Keratinocyte (primary cell): ENCODE results near the gene SHROOM3. TPM values are rescaled to one million over a fixed set of nuclear protein-coding genes. Genes with fewer than 3 reads are reported as not detected.

Experiments
- DNase-seq: peaks from one replicate; pipeline ENCODE4 v3.0.0-alpha.2; 2011; ENCODE audit warnings: low read depth, missing footprints, low spot score
- FAIRE-seq: peaks from 2 replicates; lab custom pipeline; 2011; peaks lifted over from hg19 to GRCh38; lab: Jason Lieb, UNC
- H2AFZ ChIP-seq: 2 replicates; pipeline ENCODE4 v1.6.0; 2012; ENCODE audit warnings: low read length, control low read depth, inconsistent platforms; ENCODE audit not compliant: control insufficient read depth
- H3K27ac ChIP-seq: 2 replicates; pipeline ENCODE4 v1.5.1; 2011; ENCODE audit warnings: low read length; ENCODE audit not compliant: control insufficient read depth, insufficient read depth
- H3K27me3 ChIP-seq: 3 replicates; pipeline ENCODE4 v1.6.0; 2011; ENCODE audit warnings: low read length; ENCODE audit not compliant: control insufficient read depth, insufficient read depth; ENCODE audit errors: extremely low read depth
- H3K36me3 ChIP-seq, 2 experiments: 2 replicates in 1 of 2; 3 replicates in 1 of 2; pipeline ENCODE4 v1.5.1; 2011; ENCODE audit warnings: low read length in 2 of 2, mild to moderate bottlenecking in 1 of 2; ENCODE audit not compliant: control insufficient read depth in 2 of 2, insufficient read depth in 2 of 2; ENCODE audit errors: extremely low read depth in 1 of 2
- H3K4me1 ChIP-seq: 3 replicates; pipeline ENCODE4 v1.5.1; 2011; ENCODE audit warnings: low read length; ENCODE audit not compliant: control insufficient read depth, insufficient read depth; ENCODE audit errors: extremely low read depth
- H3K4me2 ChIP-seq: 3 replicates; pipeline ENCODE4 v1.6.0; 2011; ENCODE audit warnings: low read depth, low read length; ENCODE audit not compliant: control insufficient read depth, insufficient read depth; ENCODE audit errors: extremely low read depth
- H3K4me3 ChIP-seq, 3 experiments: fragments of 200-600 bp in 1 of 3; sonication (generic) in 1 of 3; 2 replicates in 2 of 3; 3 replicates in 1 of 3; pipeline ENCODE4 v1.5.1; 2011 to 2016; ENCODE audit warnings: low read length in 3 of 3, mild to moderate bottlenecking in 3 of 3, control low read depth in 2 of 3, inconsistent platforms in 1 of 3, low read depth in 1 of 3, mixed read lengths in 1 of 3, mixed run types in 1 of 3, moderate library complexity in 1 of 3; ENCODE audit not compliant: control insufficient read depth in 2 of 3, insufficient read depth in 2 of 3; ENCODE audit errors: extremely low read depth in 1 of 3
- H3K79me2 ChIP-seq: 2 replicates; pipeline ENCODE4 v1.6.0; 2012; ENCODE audit warnings: low read length; ENCODE audit not compliant: control insufficient read depth, insufficient read depth
- H3K9ac ChIP-seq: 3 replicates; pipeline ENCODE4 v1.6.0; 2011; ENCODE audit warnings: low read length; ENCODE audit not compliant: control insufficient read depth, insufficient read depth; ENCODE audit errors: extremely low read depth
- H3K9me1 ChIP-seq: 3 replicates; pipeline ENCODE4 v1.6.0; 2011; ENCODE audit warnings: low read length; ENCODE audit not compliant: control insufficient read depth, insufficient read depth; ENCODE audit errors: extremely low read depth
- H3K9me3 ChIP-seq: 2 replicates; pipeline ENCODE4 v1.5.1; 2012; ENCODE audit warnings: low read depth, low read length; ENCODE audit not compliant: control insufficient read depth
- H4K20me1 ChIP-seq: 3 replicates; pipeline ENCODE4 v1.6.0; 2011; ENCODE audit warnings: low read length; ENCODE audit not compliant: control insufficient read depth, insufficient read depth; ENCODE audit errors: extremely low read depth
- CTCF ChIP-seq, 3 experiments: IDR thresholded peaks in 1 of 3; conservative IDR thresholded peaks in 1 of 3; optimal IDR thresholded peaks in 1 of 3; 2 replicates in 2 of 3; 3 replicates in 1 of 3; pipeline versions ENCODE3 to v1.5.1; 2011; ENCODE audit warnings: low read length in 3 of 3, mild to moderate bottlenecking in 3 of 3, moderate library complexity in 2 of 3, control low read depth in 1 of 3, inconsistent platforms in 1 of 3; ENCODE audit not compliant: insufficient read depth in 2 of 3; ENCODE audit errors: extremely low read depth in 1 of 3
- EZH2 ChIP-seq: IDR thresholded peaks from one replicate; pipeline ENCODE4 v1.6.1; 2012; ENCODE audit warnings: inconsistent platforms, mild to moderate bottlenecking, low read length, moderate library complexity
- dilution Hi-C: fragments of 300-500 bp; cut with MboI; formaldehyde crosslinking; loops from one replicate; pipeline ENCODE4 v1.7.0; 2020; ENCODE audit warnings: low sequenced_read_pairs; ENCODE audit not compliant: extremely low pct_ligation_motif_present
- polyA plus RNA-seq, 5 experiments: library from polyadenylated mRNA; depleted of rRNA in 3 of 5; stranded (reverse) in 3 of 5; stranded (forward) in 1 of 5; unstranded in 1 of 5; fragments of >200 nt; gene quantifications; 1 replicate in 1 of 5; 2 replicates in 3 of 5; 3 replicates in 1 of 5; pipeline versions ENCODE4 v1.2.1 to v1.2.3, GENCODE V29; 2011 to 2012; ENCODE audit warnings: missing spikeins in 2 of 5, low read depth in 1 of 5, low replicate concordance in 1 of 5

Gene SHROOM3
- polyA plus RNA-seq, 1 donor (not counting 4 experiments of a cell fraction or from before 2014, with no cell fraction given), result 4.9 TPM

GRCh38 chr4:76799718-76800117 is 364.7 kb downstream of the SHROOM3 start:
- Histone ChIP-seq H3K36me3 (no peaks in the 10 kb centered on the region), H2AFZ (no peak overlapping the region), H3K9me1 (no peaks in the 10 kb centered on the region), H3K27ac (no peak overlapping the region), H3K4me3 (no peak overlapping the region), H3K4me1 (peaks cover 3% of the 10 kb centered on the region), H3K9me3 (no peaks in the 10 kb centered on the region), H3K79me2 (no peaks in the 10 kb centered on the region), H4K20me1 (no peaks in the 10 kb centered on the region), H3K4me2 (no peak overlapping the region), H3K27me3 (no peaks in the 10 kb centered on the region), H3K9ac (no peak overlapping the region)
- FAIRE-seq, result no peak
- no peak for DNase-seq
- no peak for TF ChIP-seq EZH2
- no peak for TF ChIP-seq CTCF (optimal IDR thresholded peaks at IDR 0.05 in 1 of 3, IDR thresholded peaks at IDR 0.05 in 1 of 3, conservative IDR thresholded peaks at IDR 0.05 in 1 of 3; ENCODE audit: extremely low read depth in 1 of 3, insufficient read depth in 2 of 3, low read length in 3 of 3)
- dilution Hi-C loops, result no loop called here

- H3K4me1 ChIP-seq, result peaks cover 3% of the 10 kb centered on the region
- TF ChIP-seq CTCF (optimal IDR thresholded peaks at IDR 0.05 in 1 of 3, IDR thresholded peaks at IDR 0.05 in 1 of 3, conservative IDR thresholded peaks at IDR 0.05 in 1 of 3; ENCODE audit: extremely low read depth in 1 of 3, insufficient read depth in 2 of 3, low read length in 3 of 3) (no peak), EZH2 (no peak)
- no peak overlapping the region for H2AFZ ChIP-seq
- no peaks in the 10 kb centered on the region for H3K27me3 ChIP-seq
- no peak overlapping the region for H3K9ac ChIP-seq
- DNase-seq (no peak), FAIRE-seq (no peak)
- H3K27ac ChIP-seq, result no peak overlapping the region
- no peaks in the 10 kb centered on the region for H3K9me3 ChIP-seq
- H4K20me1 ChIP-seq, result no peaks in the 10 kb centered on the region
- no peaks in the 10 kb centered on the region for H3K9me1 ChIP-seq
- no peaks in the 10 kb centered on the region for H3K36me3 ChIP-seq
- H3K4me3 ChIP-seq, result no peak overlapping the region
- dilution Hi-C loops, result no loop called here
- H3K4me2 ChIP-seq, result no peak overlapping the region
- H3K79me2 ChIP-seq, result no peaks in the 10 kb centered on the region
Observed at GRCh38 chr4:76800902-76801301, 365.9 kb downstream of the SHROOM3 start.
